Measurements from ENCODE around the gene PRR23E.

The PRR23E gene

DNA sequence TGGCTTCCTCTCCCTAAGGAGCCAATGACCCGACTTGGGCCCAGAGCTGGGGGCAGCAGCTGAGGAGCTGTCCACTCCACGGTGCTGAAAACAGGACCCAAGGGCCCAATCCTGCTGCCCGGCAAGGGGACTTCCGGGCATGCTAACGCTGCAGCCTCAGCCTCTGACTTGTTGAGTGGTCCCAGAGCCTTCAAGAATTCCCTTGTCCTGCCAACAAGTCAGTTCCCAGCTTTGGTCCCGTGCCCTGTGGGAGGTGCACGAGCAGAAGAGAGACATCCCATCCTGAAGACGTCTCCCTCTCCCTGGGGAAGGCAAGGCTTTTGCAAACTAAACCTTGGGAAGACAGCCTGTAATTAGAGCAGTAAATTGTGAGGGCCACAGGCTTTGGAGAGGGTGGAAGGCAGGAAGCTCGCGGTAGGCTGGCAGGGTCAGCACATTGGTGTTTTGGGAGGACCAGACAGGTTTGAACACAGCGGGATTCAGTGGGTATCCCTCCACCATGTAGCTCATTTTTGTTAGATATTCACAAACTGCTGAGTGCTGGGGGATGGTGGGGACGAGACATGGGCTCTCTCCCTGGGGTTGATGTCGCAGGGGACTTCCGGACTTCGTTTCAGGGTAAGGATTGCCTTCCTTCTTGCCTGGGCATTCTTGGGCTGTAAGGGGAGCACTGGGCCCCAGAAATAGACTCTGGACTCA, 29.8 kb upstream of the PRR23E start:
- DNase-seq (ENCODE audit: insufficient read length, low spot score) (no peak), FAIRE-seq (no peak)

DNA sequence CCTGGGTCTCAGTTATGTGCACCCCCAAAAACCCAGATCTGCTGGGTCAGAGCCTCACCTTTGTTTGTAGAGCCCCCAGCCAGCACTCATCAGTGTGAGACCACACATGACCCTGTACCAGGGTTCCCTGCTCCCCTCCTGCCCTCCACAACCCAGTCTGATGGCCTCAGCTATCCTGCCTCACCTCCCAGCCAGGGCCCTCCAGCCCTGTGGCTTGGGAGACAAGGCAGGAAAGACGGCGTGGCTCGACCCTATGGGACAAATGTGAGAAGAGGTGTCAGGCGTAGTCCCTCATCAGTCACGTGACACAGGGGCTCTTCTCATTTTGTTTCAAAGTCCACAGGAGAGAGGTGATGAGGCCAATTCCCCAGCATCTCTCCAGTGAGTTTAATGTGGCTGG, 28.3 kb upstream of the PRR23E start:
- DNase-seq (ENCODE audit: insufficient read length, low spot score) (no peak), FAIRE-seq (no peak)

DNA sequence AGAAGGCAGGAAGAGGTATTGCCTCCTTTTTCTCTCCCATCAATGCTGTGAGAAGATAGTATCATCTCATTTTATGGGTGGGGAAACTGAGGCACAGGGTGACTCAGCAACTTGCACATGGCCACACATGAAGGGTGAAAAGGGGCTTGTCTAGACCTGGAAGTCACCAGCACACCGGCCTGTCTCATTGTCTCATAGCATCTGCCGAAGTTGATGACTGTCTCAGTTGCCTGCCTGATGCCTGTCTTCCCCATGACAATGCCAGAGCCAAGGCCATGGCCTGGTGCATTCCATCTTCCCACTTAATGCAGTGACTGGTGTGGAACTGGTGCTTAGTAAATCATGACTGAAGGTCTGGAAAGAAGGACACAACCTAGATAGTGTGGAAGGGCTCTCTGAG, 27.9 kb upstream of the PRR23E start:
- FAIRE-seq, result no peak
- DNase-seq (ENCODE audit: insufficient read length, low spot score), result no peak

DNA sequence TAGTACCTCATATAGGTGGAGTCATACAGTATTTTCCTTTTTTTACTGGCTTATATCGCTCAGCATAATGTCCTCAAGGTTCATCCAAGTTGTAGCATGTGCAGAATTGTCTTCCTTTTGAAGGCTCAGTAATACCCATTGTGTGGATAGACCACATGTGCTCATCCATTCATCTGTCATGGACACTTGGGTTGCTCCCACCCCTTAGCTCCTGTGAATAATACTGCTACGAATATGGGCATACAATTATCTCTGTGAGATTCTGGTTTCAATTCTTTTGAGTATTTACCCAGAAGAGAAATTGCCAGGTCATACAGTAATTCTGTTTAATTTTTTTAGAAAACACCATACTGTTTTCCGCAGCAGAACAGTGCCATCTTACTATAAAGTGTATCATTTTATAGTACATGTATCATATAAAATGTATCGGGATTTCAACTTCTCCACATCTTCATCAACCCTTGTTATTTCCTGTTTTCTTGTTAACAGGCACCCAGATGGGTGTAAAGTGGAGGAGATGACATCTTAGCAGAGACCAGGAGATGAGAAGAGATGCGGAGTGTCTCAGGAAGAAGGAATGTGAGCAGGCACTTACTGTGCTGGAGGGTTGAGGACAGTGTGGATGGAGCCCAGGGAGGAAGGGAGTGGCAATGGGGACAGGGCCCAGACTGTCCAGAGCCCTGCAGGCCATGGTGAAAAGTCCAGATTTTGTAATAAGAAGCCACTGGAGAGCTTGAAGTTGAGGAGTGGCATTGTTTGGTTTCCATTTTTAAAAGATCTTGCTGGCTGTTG, 27.0 kb upstream of the PRR23E start:
- DNase-seq (ENCODE audit: insufficient read length, low spot score) (no peak), FAIRE-seq (no peak)

DNA sequence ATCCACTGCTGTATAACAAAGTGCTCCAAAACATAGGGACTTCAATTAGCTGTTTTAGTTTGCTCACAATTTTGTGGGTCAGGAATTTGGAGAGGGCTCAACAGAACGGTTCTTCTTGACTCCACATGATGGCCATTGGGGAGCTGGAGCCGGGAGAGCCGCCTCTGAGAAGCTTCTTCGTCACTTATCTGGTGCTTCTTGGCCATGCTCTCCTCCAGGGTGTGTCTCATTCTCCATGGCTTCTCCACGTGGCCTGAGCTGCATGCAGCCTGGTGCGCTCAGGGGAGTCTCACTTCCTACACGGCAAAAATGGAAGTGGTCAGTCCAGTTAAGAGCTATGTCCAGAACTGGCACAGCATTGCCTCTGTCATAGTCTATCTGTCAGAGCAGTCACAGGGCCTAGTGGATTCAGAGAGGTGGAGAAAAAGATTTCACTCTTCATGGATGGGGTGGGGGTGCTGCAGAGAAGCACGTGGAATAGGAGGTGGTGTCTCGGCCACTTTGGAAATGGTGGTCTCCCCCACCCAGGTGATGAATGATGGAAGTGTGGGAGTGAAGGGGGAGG, 26.3 kb upstream of the PRR23E start:
- no peak for FAIRE-seq
- no peak for DNase-seq (ENCODE audit: insufficient read length, low spot score)

GRCh38 chr3:127167315-127168043, 25.5 kb upstream of the PRR23E start:
- FAIRE-seq, result no peak
- DNase-seq (ENCODE audit: insufficient read length, low spot score), result no peak

- FAIRE-seq (no peak), DNase-seq (ENCODE audit: insufficient read length, low spot score) (no peak)
Observed at GRCh38 chr3:127168271-127168670, 24.7 kb upstream of the PRR23E start.

GRCh38 chr3:127170814-127171213, 22.1 kb upstream of the PRR23E start:
- DNase-seq (ENCODE audit: insufficient read length, low spot score) (no peak), FAIRE-seq (no peak)

DNA sequence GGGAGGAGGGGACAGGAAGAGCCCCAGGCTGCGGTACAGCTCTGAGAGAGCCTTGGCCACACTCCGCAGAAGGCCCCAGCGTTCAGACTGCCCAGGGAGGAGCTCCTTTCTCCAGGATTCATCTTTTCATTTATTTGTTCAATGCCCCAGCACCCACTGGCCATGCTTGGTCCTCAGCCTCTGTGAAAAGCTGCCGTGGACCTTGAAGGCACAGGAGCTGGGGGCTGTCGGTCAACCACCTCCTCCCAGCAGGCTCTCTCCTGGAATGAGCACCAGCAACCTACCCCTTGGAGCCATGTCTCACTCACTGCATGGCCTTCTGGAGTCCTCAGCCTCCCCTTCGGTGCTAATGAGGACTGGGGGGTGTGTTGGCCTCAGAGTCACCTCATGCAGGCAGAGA, 21.6 kb upstream of the PRR23E start:
- no peak for FAIRE-seq
- DNase-seq (ENCODE audit: insufficient read length, low spot score), result no peak

GRCh38 chr3:127171721-127172120, 21.2 kb upstream of the PRR23E start:
- FAIRE-seq (no peak), DNase-seq (ENCODE audit: insufficient read length, low spot score) (no peak)

- DNase-seq (ENCODE audit: insufficient read length, low spot score) (no peak), FAIRE-seq (no peak)
Observed at GRCh38 chr3:127172211-127172610, 20.7 kb upstream of the PRR23E start.

DNA sequence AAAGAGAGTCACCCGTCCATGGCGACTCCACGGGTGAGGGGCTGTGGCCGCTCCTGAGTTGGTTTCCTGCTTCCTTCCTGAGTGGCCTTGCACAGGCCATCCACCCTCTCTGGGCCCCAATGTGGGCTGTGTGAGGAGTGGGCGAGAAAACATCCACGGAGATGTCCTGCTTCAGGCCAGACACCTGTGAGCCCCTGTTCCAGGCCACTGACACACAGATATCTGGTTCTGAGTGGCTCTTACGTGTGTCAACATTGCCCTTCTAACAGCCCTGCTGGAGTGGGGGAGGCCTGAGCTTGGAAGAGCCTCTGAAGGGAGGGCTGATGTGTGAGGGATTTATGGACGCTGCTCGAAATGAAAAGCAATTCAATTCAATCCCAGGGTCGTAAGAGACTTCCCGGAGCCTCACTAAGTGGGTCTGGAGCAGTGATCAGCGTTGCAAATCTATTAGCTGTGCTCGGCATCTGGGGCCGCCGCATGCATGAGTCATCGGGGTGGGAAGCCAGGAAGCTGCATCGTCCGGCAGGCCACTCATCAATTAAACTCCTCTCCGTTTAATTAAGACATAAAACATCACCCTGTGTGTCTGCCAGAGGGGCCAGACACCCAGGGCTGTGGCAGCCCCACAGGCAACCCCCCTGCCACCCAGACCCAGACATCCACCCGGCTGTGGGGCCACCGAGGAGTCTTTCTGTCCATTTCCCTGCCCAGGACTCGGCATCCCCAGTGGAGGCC, 20.0 kb upstream of the PRR23E start:
- DNase-seq (ENCODE audit: insufficient read length, low spot score) (no peak), FAIRE-seq (no peak)

DNA sequence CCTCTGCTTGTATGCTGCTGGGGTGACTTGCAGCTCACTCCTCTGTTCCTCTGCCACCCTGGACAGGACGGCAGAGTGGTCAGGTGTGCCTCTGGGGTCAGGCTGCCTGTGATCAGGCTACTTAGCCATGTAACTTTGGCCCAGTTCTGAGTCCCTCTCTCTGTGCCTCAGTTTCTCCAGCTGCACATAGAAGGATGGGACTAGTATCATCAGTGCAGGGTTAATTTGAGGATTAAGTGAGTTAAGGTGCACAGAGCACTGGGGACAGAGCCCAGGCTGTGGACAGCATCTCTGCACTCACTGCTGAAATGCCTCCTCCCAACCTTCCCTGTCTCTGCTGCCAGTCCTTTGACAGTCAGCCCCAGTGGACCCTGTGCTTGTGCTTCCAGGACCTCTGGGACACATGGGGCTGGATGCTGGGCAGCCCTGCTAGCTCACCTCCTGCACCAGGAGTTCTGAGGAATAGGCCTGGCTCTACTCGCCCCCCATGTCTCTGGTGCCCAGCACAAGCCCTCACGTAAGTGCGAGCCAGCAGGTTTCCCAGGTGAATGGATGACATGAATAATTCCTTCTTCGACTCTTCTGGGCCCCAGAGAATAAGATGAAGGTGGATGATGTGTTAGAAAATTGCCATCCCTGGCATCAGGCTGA, 19.3 kb upstream of the PRR23E start:
- no peak for FAIRE-seq
- DNase-seq (ENCODE audit: insufficient read length, low spot score), result no peak

DNA sequence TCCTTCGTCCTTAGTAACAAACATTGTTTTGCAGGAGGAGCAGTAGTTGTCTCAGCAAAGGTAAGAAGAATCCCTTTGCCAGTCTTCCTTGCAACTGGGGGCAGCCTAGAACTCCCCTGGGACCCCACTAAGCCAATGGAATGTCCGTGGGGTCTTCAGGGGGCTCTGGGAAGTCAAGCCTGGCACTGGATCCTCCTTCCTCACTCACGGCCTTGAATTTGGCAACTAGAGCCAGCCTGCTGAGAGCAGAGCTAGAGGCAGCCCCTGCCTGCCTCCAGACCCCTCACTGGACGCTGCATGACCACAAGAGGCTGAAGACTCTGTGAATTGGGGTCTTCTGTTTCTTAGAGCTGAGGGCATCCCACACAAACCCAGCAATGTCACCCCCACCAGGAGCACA, 18.6 kb upstream of the PRR23E start:
- no peak for FAIRE-seq
- DNase-seq (ENCODE audit: insufficient read length, low spot score), result no peak

- DNase-seq (ENCODE audit: insufficient read length, low spot score) (no peak), FAIRE-seq (no peak)
Observed at GRCh38 chr3:127174715-127175140, 18.2 kb upstream of the PRR23E start.

- DNase-seq (ENCODE audit: insufficient read length, low spot score) (no peak), FAIRE-seq (no peak)
Observed at GRCh38 chr3:127175272-127175671, 17.7 kb upstream of the PRR23E start.

- DNase-seq (ENCODE audit: insufficient read length, low spot score) (no peak), FAIRE-seq (no peak)
Observed at GRCh38 chr3:127177226-127177625, 15.7 kb upstream of the PRR23E start.

GRCh38 chr3:127180859-127181258, 12.1 kb upstream of the PRR23E start:
- no peak for DNase-seq (ENCODE audit: insufficient read length, low spot score)
- no peak for FAIRE-seq

GRCh38 chr3:127182431-127182830, 10.5 kb upstream of the PRR23E start:
- DNase-seq (ENCODE audit: insufficient read length, low spot score) (no peak), FAIRE-seq (no peak)

Measured in GM19239 (cell line).